Endothelial cell (in vitro differentiated cells): ENCODE measurements around the gene MT1A. TPM values are rescaled to one million over a fixed set of nuclear protein-coding genes. Genes with fewer than 3 reads are reported as not detected.
"Not testable (repeated sequence)": the region's sequence is repeated elsewhere in the genome, so short reads cannot be mapped to it uniquely, and the experiment has no call there.

ENCODE experiments used
- DNase-seq: peaks from one replicate; pipeline ENCODE4 v3.0.0; 2021; ENCODE audit warnings: low spot score
- H3K27ac Mint-ChIP-seq: one replicate; pipeline ENCODE4 v1.8.0; 2021; ENCODE audit warnings: mixed read lengths, inconsistent platforms; ENCODE audit not compliant: unreplicated experiment
- H3K27me3 Mint-ChIP-seq: one replicate; pipeline ENCODE4 v1.8.0; 2021; ENCODE audit warnings: mild to moderate bottlenecking, moderate library complexity, mixed read lengths, inconsistent platforms; ENCODE audit not compliant: unreplicated experiment
- H3K36me3 Mint-ChIP-seq: one replicate; pipeline ENCODE4 v1.8.0; 2021; ENCODE audit warnings: mild to moderate bottlenecking, low read depth, mixed read lengths, inconsistent platforms; ENCODE audit not compliant: unreplicated experiment
- H3K4me1 Mint-ChIP-seq: one replicate; pipeline ENCODE4 v1.8.0; 2021; ENCODE audit warnings: mild to moderate bottlenecking, mixed read lengths, inconsistent platforms; ENCODE audit not compliant: unreplicated experiment
- H3K4me3 Mint-ChIP-seq: one replicate; pipeline ENCODE4 v1.8.0; 2021; ENCODE audit warnings: mild to moderate bottlenecking, mixed read lengths, inconsistent platforms; ENCODE audit not compliant: unreplicated experiment
- H3K9me3 Mint-ChIP-seq: one replicate; pipeline ENCODE4 v1.8.0; 2021; ENCODE audit warnings: mixed read lengths, inconsistent platforms; ENCODE audit not compliant: unreplicated experiment
- CTCF ChIP-seq: fragments of 200-600 bp; sonication (generic); IDR thresholded peaks from one replicate; pipeline ENCODE4 v1.5.0; 2021; ENCODE audit warnings: antibody characterized with exemption; ENCODE audit not compliant: unreplicated experiment
- total RNA-seq: library from RNA; stranded (reverse); fragmentation: NEBNext Ultra II Directional; extraction: Animal tissue kit (Norgen Biotek cat#: 25700); gene quantifications from one replicate; pipeline ENCODE4 v1.2.1, GENCODE V29; 2021; ENCODE audit not compliant: unreplicated experiment

MT1A gene
- total RNA-seq, 1 donor from 2014 or later: not detected

DNA sequence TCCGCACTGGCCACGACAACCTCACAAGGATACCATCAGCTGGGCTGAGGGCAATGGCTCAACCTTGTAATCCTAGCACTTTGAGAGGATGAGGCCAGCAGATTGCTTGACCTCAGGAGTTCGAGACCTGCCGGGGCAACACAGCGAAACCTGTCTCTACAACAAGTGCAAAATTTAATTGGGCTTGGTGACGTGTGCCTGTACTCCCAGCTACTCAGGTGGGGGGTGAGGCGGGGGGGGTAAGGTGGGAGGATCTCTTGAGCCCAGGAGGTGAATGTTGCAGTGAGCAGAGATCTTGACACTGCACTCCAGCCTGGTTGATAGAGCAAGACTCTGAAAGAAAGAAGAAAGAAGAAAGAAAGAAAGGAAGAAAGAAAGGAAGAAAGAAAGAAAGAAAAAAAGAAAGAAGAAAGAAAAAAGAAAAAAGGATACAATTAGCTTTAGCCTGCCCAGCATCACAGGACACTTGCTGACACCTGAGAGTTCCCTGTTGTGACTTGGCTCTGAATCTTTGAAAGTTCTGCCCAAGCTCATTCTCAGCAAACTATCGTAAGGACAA, 18.0 kb upstream of the MT1A start:
- Mint-ChIP-seq H3K27ac (no peak overlapping the region), H3K4me3 (no peak overlapping the region), H3K27me3 (peaks cover 25% of the 10 kb centered on the region), H3K9me3 (no peaks in the 10 kb centered on the region), H3K4me1 (peaks cover 10% of the 10 kb centered on the region), H3K36me3 (peaks cover 5% of the 10 kb centered on the region)
- no peak for TF ChIP-seq CTCF
- no peak for DNase-seq

GRCh38 chr16:56621665-56622445, 16.6 kb upstream of the MT1A start:
- H3K4me1 Mint-ChIP-seq: not testable (repeated sequence)

GRCh38 chr16:56623184-56623583, 15.3 kb upstream of the MT1A start:
- not testable (repeated sequence) for H3K27ac Mint-ChIP-seq, H3K4me1 Mint-ChIP-seq, H3K4me3 Mint-ChIP-seq, H3K36me3 Mint-ChIP-seq, H3K9me3 Mint-ChIP-seq, DNase-seq
- peaks cover 23% of the 10 kb centered on the region for H3K27me3 Mint-ChIP-seq

More at GRCh38 chr16:56621665-56622445, 16.6 kb upstream of the MT1A start:
- not testable (repeated sequence) for H3K36me3 Mint-ChIP-seq, H3K4me3 Mint-ChIP-seq, DNase-seq, H3K27ac Mint-ChIP-seq, H3K9me3 Mint-ChIP-seq
- peaks cover 25% of the 10 kb centered on the region for H3K27me3 Mint-ChIP-seq

GRCh38 chr16:56623637-56624036, 14.8 kb upstream of the MT1A start:
- TF ChIP-seq CTCF: no peak
- Mint-ChIP-seq H3K4me1 (peaks cover 5% of the 10 kb centered on the region), H3K4me3 (no peak overlapping the region), H3K27ac (no peak overlapping the region), H3K27me3 (peaks cover 23% of the 10 kb centered on the region), H3K9me3 (no peaks in the 10 kb centered on the region), H3K36me3 (peaks cover 5% of the 10 kb centered on the region)
- no peak for DNase-seq

DNA sequence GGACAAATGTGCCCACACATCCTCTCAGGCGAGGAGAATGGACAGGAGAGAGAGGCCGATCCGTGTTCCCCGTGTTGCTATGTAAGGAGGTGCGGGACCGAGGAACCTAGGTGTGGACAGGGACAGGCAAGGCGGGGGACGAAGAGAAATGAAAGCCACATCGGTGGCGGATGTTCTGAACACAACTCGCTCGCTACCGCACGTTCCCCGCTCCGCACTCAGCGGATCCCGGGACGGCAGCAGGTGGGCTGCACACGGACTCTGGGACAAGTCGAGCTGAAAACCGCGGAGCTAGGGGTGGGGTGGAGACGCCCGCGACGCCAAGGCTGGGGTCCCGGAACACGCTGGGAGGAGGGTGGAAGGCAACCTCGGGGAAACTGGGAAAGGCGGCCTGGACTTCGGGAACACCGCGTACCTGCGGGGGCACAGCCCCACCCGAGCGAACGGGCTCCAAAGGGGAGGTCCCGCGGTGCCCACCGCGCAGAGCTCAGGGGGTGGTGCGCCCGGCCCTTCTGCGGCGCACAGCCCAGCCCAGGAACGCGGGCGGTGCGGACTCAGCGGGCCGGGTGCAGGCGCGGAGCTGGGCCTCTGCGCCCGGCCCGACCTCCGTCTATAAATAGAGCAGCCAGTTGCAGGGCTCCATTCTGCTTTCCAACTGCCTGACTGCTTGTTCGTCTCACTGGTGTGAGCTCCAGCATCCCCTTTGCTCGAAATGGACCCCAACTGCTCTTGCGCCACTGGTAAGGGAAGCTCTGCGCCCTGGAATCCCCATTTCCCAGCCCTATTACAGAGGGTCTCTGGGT, 13.1 kb upstream of the MT1A start, which contains the start of gene MT1E:
Gene MT1E, plus strand, starts transcription at position 642 of the 803 bp plus-strand sequence. Its CDS starts 71 bp downstream, at position 713.
- Mint-ChIP-seq H3K27ac (no peak within 1 kb of the TSS), H3K4me3 (peak within 1 kb of the TSS; percentile 73), H3K9me3 (no peaks in the 10 kb centered on the region), H3K36me3 (no peaks in the 10 kb centered on the region), H3K4me1 (peaks cover 5% of the 10 kb centered on the region), H3K27me3 (peaks cover 20% of the 10 kb centered on the region)
- no peak for TF ChIP-seq CTCF
- DNase-seq: no peak
